T47D (cell line): ENCODE measurements around the gene GLB1L.
A peak's percentile ranks its signal among the peaks of the same experiment; 100 is the strongest.

Experiments
- DNase-seq, 2 experiments: peaks; one replicate each; pipeline versions ENCODE4 v3.0.0 to v3.0.0-alpha.2; 2011 to 2012; ENCODE audit warnings: low read depth in 1 of 2, low spot score in 1 of 2
- JUND ChIP-seq: IDR thresholded peaks from 2 replicates; pipeline ENCODE4 v1.6.1; 2012; ENCODE audit warnings: low read depth
- in situ Hi-C: cut with HindIII; loops from 2 replicates; pipeline ENCODE4 v1.10.0; 2016; ENCODE audit warnings: low sequenced_read_pairs, low pct_unique_long_range_greater_than_20kb

Gene GLB1L

DNA sequence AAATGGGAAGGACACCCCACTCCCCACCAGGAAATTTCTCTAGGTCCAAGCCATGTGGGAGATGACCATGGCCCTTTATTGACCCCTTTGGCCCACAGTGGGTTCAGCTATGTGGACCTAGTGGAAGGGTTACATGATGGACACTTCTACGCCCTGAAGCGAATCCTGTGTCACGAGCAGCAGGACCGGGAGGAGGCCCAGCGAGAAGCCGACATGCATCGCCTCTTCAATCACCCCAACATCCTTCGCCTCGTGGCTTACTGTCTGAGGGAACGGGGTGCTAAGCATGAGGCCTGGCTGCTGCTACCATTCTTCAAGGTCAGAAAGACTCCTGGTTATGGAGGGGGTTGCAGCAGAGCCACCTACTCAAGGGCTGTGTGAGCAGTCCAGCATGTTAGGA, 1.3 kb upstream of the GLB1L start:
- in situ Hi-C loops, result no loop called here
- DNase-seq, result no peak
- no peak for TF ChIP-seq JUND

DNA sequence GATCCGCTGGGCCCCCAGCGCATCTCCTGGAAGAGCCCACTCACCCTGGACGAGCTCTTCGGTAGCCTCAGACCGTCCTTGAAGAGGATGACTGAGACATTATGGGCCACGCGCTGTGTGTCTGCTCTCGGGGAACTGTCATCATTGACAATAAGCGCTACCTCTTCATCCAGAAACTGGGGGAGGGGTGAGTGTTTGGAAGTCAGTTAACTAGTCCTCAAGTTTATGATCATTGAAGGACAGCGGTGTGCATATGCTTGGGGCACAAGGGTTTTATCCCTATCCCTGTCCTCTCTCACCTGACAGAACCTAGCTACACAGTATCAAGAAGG, 621 bp upstream of the GLB1L start:
- no peak for DNase-seq
- no peak for TF ChIP-seq JUND
- in situ Hi-C loops, result no loop called here

DNA sequence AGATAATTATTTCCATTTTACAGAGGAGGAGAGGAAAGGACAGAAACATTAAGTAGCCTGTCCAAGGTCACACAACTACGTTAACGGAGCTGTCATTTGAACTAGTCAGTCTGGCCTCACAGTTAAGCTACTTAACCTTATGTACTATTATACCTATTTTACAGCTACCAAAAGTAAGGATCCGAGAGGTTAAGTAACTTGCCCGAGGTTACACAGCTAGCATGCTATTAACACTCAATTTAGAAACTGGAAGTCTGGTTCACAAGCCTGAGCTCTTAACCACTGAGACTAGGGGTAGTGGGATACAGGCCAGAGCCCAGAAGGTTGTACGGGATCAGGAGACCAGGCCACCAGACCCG, 476 bp downstream of the GLB1L start:
- no peak for DNase-seq
- TF ChIP-seq JUND, result no peak
- in situ Hi-C loops, result no loop called here

DNA sequence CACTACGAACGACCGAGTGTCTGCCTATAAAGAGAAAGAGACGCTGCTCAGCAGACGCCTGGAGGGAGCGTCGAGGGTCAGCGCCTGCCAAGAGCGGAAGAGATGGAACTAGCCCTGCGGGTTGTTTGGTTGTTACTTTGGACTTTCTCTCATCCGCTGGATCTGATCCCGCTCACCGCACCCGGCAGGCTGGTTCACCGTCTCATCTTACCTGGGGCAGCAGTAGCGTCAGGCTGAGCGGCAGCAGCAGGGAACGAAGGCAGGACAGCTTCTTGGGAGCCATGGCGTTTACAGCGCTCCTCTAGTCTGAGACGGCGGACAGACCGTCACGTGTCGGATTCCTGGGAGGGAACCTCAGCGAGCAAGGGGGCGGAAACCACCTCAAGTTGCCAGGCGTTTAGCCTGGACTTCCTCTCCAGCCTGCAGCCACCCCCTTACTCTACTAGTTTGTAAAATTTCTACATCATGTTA, 1.9 kb downstream of the GLB1L start:
- DNase-seq, result no peak
- TF ChIP-seq JUND, result no peak
- in situ Hi-C loops, result no loop called here

DNA sequence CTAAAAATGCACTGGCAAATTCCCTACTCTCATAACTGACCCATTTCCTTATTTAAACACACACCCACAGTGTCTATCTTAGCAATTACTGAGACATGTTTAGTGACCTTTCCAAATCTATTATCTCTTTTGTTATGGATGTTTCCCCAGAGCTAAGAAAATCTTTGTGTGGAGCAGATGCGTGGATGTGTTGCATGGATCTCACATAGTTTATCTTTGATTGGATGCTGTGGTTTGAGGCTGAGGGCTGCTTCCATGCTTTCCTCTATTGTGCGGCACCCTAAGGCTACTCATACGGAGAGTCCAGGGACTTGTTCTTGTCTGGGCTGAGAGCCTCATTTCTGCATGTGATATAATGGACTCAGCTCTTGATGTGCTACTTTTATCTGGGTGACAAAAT, 10.9 kb downstream of the GLB1L start:
- in situ Hi-C loops, result no loop called here
- DNase-seq, result no peak
- no peak for TF ChIP-seq JUND

DNA sequence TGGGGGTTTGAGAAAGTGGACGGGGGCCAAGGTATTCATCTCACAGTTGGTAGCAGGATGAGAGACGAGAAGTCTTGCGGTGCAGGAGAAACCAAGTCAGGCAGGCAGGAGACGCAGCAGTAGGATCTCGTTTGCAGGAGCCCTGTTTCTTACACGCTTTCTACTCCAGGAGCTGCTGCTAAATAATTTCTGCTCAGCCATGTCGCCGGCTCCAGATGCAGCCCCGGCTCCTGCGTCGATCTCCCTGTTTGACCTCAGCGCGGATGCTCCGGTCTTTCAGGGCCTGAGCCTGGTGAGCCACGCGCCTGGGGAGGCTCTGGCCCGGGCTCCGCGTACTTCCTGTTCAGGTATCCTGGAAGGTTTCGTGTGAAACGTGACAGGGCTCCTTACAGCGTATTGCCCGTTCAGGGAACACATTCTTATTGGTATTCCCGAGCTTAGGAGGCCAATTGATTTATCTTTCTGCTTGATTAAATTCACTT, 15.1 kb downstream of the GLB1L start:
- no peak for TF ChIP-seq JUND
- peak in 1 of 2 experiments; percentile 36 for DNase-seq

DNA sequence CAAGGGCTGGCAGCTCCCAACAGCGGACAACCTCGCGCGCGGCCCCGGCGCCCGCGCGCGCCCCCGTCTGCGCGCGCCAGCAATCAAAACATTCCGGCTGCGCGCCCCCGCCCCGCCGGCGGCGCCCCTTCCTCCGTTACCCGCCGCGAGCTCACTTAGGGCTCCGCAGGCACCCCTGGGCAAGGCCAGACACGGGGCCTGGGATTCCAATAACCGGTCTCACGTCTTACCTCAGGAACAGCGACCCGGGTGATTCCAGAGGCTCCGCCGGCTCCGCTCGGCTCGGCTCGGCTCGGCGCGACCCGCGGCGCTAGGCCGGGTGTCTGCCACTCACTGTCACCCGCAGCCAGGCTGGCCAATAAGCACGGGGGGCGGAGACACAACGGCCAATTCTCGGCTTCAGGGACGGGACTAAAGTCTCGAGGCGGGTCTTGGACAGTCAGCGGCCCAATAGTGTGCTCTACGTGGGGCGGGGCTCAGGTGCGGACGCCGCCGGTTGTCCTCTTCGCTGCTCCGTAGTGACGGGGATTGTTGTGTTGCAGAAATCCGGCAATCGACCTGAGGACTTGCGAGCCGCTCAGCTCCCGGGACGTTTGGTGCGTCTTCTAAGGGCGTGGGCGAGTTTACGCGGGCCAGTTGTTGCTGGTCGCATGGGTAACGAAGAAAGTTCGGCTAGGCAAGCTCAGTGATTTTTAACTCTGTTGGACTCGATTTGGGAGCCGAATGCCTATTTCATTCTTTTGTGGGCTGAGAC, 15.8 kb downstream of the GLB1L start, which contains the start of the genes ANKZF1 and ATG9A:
Gene ANKZF1 (plus strand): TSS at position 502 of the 754 bp plus-strand sequence. CDS start 452 bp downstream, outside the sequence.
Gene ATG9A (minus strand): TSS at position 332 of the 754 bp plus-strand sequence. CDS start 1,612 bp downstream, outside the sequence.
- no peak for TF ChIP-seq JUND
- in situ Hi-C loops, result no loop called here
- peak; percentile 96 to 98 for DNase-seq

More for the DNA sequence above, 15.1 kb downstream of the GLB1L start:
- in situ Hi-C loops, result no loop called here

DNA sequence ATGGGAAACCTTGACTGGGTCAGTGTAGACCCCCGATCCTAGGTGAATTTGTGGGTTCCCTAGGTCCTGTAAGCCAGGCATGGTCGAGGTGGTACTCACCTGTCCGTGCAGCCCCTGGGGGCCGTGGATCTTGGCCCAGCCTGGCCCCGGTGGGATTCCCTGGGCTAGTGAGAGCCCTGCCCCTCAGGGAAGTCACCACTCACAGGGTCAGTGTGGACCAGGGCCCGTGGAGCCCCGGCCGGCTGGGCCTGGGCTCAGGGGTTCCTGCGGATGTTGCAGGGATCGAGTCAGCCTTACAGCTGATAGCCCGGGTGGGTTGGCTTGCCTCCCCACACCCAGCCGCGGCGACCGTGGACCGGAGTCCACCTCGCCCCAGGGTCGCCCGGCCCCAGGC, 16.3 kb downstream of the GLB1L start:
- TF ChIP-seq JUND, result no peak
- DNase-seq, result no peak
- in situ Hi-C loops, result no loop called here

DNA sequence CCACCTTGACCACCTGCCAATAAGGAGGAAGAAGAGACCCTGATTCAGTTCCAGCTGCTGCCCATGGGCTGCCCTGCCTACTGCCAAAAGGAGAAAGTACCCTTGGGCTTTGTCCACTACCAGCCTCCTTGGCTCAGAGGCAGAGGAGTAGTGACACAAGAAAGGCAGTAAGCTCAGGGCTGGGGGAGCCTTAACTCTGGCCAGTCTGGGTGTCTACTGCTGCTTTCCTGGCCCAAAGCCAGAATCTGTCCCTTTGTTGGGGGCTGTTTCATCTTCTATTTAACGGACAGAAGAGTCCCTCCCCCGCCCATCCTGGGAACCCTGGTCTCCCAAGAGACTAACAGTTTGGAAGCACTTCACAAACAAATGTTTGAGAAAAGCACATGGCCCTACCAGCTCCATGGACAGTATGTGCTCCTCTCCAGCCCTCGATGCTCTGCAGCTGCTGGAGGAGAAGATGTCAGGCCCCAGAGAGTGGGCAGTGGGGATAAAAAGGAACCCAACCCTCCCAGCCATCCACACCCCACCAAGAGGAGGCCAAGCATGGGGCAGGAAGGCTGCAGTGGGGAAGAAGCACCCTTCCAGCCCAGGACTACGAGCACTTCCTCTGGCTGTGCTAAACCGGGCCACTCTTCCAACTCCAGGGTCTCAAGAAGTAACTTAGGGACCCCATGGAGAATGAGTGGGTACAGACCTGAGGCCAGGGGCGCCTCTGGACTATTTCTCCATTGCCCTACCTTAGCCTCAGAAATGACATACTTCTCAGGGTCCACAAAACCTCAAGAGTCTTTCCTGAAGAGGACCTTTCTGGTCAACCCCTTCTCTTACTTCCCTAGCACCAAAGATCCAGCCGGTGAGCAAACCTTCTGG, 17.0 kb downstream of the GLB1L start:
- no peak for TF ChIP-seq JUND
- in situ Hi-C loops, result no loop called here
- DNase-seq, result no peak

DNA sequence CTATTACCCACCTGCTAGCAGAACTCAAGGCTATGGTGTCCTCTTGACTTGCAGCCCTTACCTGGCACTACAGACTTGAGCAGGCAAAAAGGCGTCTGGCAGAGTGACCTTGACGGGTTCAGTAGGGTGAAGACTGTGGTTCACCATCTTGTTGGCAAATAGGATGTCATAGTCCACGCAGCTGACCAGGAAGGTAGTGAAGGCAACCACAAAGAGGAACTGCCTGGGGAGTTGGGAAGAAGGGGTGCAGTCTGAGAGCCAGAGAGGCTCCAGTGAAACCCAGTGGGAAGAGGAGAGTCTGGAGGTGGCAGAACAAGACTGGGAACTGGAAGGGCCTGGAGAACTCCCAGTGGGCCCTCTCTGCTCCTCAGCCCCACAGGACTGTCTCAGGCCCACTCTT, 19.9 kb downstream of the GLB1L start:
- TF ChIP-seq JUND, result no peak
- DNase-seq, result no peak
- in situ Hi-C loops, result no loop called here

DNA sequence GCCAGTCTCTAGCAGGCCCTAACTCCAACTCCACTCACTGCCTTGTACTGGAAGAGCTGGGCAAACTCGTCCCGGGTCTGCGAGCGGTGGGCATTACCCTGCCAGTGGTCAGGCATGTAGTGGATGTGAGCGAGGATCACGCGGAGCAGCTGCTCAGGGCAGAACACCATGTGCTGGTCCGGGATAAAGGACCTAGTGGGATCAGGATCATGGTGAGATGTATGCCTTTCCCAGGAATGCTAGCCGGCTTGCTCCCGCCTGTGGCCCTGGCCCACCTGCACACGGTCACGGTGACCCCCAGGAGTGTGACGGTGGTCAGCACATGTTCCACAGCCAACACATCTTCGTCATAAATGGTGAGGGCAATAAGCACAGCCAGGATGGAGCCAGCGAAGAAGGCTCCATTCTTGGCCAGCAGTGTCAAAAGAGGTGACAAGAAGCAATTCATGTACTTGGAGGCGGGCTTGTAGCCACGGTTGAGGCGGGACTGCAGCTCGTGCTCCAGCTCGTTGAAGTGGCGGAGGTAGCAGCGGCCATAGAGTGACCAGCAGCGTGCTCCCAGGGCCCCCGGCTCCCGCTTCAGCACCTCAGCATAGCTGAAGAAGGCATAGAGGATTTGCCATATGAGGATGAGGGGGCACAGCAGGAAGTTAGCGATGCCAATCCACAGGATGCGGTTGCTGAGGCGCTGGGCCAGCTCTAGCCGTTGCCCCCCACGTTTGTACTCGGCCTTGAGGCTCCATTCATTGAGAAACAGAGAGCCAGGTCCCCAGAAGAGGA, 21.2 kb downstream of the GLB1L start:
- TF ChIP-seq JUND, result no peak
- in situ Hi-C loops, result no loop called here
- no peak for DNase-seq

DNA sequence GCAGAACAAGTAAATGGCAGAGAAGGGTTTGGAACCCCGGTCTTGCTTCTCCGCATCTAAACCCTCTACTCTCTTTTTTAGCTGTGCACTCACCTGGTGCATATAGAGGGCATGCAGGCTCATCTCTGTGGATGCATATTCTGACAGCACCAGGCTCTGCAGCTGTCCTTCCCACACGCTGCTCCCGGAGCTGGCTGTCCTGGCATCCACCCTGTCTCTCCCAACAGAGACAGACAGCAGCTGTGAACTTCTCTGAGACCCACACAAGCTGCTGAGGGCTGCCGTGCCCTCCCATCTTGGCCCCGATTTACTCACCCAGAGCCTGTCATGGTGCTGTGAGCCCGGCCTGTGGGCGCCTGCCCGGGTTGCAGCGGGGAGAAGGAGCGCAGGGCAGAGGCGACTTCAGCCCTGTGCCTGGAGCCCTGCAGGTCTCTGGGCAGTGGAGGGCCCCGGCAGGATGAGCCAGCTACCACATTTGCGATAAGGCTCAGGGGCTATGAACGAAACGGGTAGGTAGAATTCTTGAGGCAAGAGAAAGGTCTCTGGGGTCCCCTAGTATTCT, 23.2 kb downstream of the GLB1L start:
- in situ Hi-C loops, result no loop called here
- DNase-seq, result no peak
- no peak for TF ChIP-seq JUND
